Suppressor macrophage treated with lipopolysaccharide for 1 hour (primary cell): ENCODE data around the gene KLHDC9.
"Not testable (repeated sequence)": the region's sequence is repeated elsewhere in the genome, so short reads cannot be mapped to it uniquely, and the experiment has no call there.

Experiments
- DNase-seq, 3 donors: peaks; one replicate each; pipeline ENCODE4 v3.0.0-alpha.2; 2020 to 2022

The KLHDC9 gene

GRCh38 chr1:161099090-161099802, 1.1 kb downstream of the KLHDC9 start:
- DNase-seq, result no peak

- DNase-seq, result no peak
These were observed 2.4 kb downstream of the KLHDC9 start for GRCh38 chr1:161100556-161100955.

- no peak for DNase-seq
These were observed 8.3 kb downstream of the KLHDC9 start for GRCh38 chr1:161106431-161106830.

- peak; percentile 53 to 82 (median 79) for DNase-seq
These were observed 13.0 kb downstream of the KLHDC9 start for GRCh38 chr1:161111117-161111516.

- peak; percentile 32 to 52 (median 46) for DNase-seq
These were observed 13.4 kb downstream of the KLHDC9 start for GRCh38 chr1:161111527-161111926.

- DNase-seq, result no peak
These were observed 15.8 kb downstream of the KLHDC9 start for GRCh38 chr1:161113915-161114314.

- no peak for DNase-seq
These were observed 16.4 kb downstream of the KLHDC9 start for GRCh38 chr1:161114556-161114955.

- DNase-seq, result peak; percentile 27 to 57 (median 47)
These were observed 17.1 kb downstream of the KLHDC9 start for GRCh38 chr1:161115132-161115711.

GRCh38 chr1:161115961-161116360, 17.8 kb downstream of the KLHDC9 start:
- not testable (repeated sequence) for DNase-seq

GRCh38 chr1:161117759-161118581, 19.8 kb downstream of the KLHDC9 start, which contains the start of the genes NIT1 and PFDN2:
Gene NIT1, plus strand, starts transcription at chr1:161118105. Its CDS starts 72 bp downstream, at chr1:161118177.
Gene PFDN2, minus strand, starts transcription at chr1:161118037. Its CDS starts 11 bp downstream, at chr1:161118026.
- DNase-seq, result peak; percentile 93 to 95 (median 93)

GRCh38 chr1:161119092-161119903, 21.1 kb downstream of the KLHDC9 start:
- peak; percentile 67 to 78 (median 74) for DNase-seq

GRCh38 chr1:161121042-161121650, 23.0 kb downstream of the KLHDC9 start:
- DNase-seq, result peak; percentile 32 to 45 (median 34)

GRCh38 chr1:161121834-161122233, 23.7 kb downstream of the KLHDC9 start:
- peak; percentile 76 to 85 (median 79) for DNase-seq

- DNase-seq, result no peak
These were observed 24.8 kb downstream of the KLHDC9 start for GRCh38 chr1:161122967-161123366.

- DNase-seq, result no peak
These were observed 29.5 kb downstream of the KLHDC9 start for GRCh38 chr1:161127649-161128048.

GRCh38 chr1:161128591-161129420, 30.6 kb downstream of the KLHDC9 start:
- DNase-seq, result no peak

- no peak for DNase-seq
These were observed 32.1 kb downstream of the KLHDC9 start for GRCh38 chr1:161130266-161130665.

- DNase-seq, result no peak
These were observed 33.6 kb downstream of the KLHDC9 start for GRCh38 chr1:161131523-161132409.

GRCh38 chr1:161132410-161133219, 34.5 kb downstream of the KLHDC9 start, which contains the start of gene DEDD:
Gene DEDD, minus strand, starts transcription at chr1:161132667. Its CDS starts 8,205 bp downstream, at chr1:161124462.
- peak; percentile 95 to 97 (median 97) for DNase-seq
